ENCODE results near the gene EMCN.

The EMCN gene

GRCh38 chr4:100347241-100347640, 170.6 kb downstream of the EMCN start:
- TF ChIP-seq HDGF (IDR thresholded peaks at IDR 0.05; ENCODE audit: borderline replicate concordance) (no peak), SP1 (IDR thresholded peaks at IDR 0.05) (no peak), CTBP1 (IDR thresholded peaks at IDR 0.05; ENCODE audit: borderline replicate concordance) (no peak), FOXK2 (IDR thresholded peaks at IDR 0.05) (no peak), ARNT (IDR thresholded peaks at IDR 0.05) (no peak), BHLHE40 (IDR thresholded peaks at IDR 0.05; ENCODE audit: borderline replicate concordance) (no peak), L3MBTL2 (conservative IDR thresholded peaks at IDR 0.05) (no peak), NFRKB (IDR thresholded peaks at IDR 0.05) (no peak), PKNOX1 (IDR thresholded peaks at IDR 0.05) (no peak), FOXA1 (IDR thresholded peaks at IDR 0.05) (no peak), ZNF384 (IDR thresholded peaks at IDR 0.05) (no peak), LEF1 (IDR thresholded peaks at IDR 0.05; ENCODE audit: borderline replicate concordance) (no peak), FOXM1 (IDR thresholded peaks at IDR 0.05; ENCODE audit: borderline replicate concordance) (no peak)
- CTCF ChIA-PET, result no interaction called here
- POLR2A ChIA-PET, result no interaction called here
- DNase-seq (ENCODE audit: extremely low spot score), result no peak

GRCh38 chr4:100345585-100345984, 172.2 kb downstream of the EMCN start:
- TF ChIP-seq L3MBTL2 (conservative IDR thresholded peaks at IDR 0.05) (no peak), SP1 (IDR thresholded peaks at IDR 0.05) (no peak), HDGF (IDR thresholded peaks at IDR 0.05; ENCODE audit: borderline replicate concordance) (no peak), NFRKB (IDR thresholded peaks at IDR 0.05) (no peak), FOXM1 (IDR thresholded peaks at IDR 0.05; ENCODE audit: borderline replicate concordance) (no peak), LEF1 (IDR thresholded peaks at IDR 0.05; ENCODE audit: borderline replicate concordance) (no peak), BHLHE40 (IDR thresholded peaks at IDR 0.05; ENCODE audit: borderline replicate concordance) (no peak), ELF4 (IDR thresholded peaks at IDR 0.05) (no peak), ARNT (IDR thresholded peaks at IDR 0.05) (no peak), FOXK2 (IDR thresholded peaks at IDR 0.05) (no peak), PKNOX1 (IDR thresholded peaks at IDR 0.05) (no peak), FOXA1 (IDR thresholded peaks at IDR 0.05) (no peak), TARDBP (IDR thresholded peaks at IDR 0.05) (no peak), CTBP1 (IDR thresholded peaks at IDR 0.05; ENCODE audit: borderline replicate concordance) (no peak), ZNF384 (IDR thresholded peaks at IDR 0.05) (no peak), SUZ12 (IDR thresholded peaks at IDR 0.05) (no peak)
- ChIA-PET POLR2A (no interaction called here), CTCF (no interaction called here)
- no peak for DNase-seq (ENCODE audit: extremely low spot score)

Measured in HEK293T (cell line).